Measurements from ENCODE around the gene PLS3. TPM values are rescaled to one million over a fixed set of nuclear protein-coding genes. Genes with fewer than 3 reads are reported as not detected.
A peak's percentile ranks its signal among the peaks of the same experiment; 100 is the strongest.

The PLS3 gene
- total RNA-seq, 4 donors from 2014 or later = 11.0 to 23.1 (median 13.1) TPM

DNA sequence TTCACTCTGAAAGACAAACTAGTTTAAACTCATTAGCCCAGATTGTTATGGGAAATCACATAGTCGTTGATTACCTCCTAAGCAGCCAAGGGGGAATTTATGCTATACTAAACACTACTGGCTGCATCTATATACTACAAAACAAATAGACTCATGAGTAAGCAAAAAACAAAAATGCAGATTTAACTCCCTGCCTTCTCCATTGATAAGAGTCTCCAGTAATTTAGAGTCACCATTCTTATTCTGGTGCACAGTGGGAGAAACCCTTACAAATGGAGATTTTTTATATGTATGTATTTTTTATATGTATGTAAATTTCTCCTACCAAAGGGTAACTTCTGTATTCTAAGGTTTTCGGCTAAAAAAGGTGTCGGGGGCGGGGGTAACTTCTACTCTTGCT lies 126.6 kb downstream of the PLS3 start:
- no peaks in the 10 kb centered on the region for H3K4me1 ChIP-seq
- no peak overlapping the region for H3K27ac ChIP-seq
- DNase-seq = no peak
- no peaks in the 10 kb centered on the region for H3K27me3 ChIP-seq
- TF ChIP-seq POLR2A (IDR thresholded peaks at IDR 0.05) = no peak
- TF ChIP-seq, protein P1, sequence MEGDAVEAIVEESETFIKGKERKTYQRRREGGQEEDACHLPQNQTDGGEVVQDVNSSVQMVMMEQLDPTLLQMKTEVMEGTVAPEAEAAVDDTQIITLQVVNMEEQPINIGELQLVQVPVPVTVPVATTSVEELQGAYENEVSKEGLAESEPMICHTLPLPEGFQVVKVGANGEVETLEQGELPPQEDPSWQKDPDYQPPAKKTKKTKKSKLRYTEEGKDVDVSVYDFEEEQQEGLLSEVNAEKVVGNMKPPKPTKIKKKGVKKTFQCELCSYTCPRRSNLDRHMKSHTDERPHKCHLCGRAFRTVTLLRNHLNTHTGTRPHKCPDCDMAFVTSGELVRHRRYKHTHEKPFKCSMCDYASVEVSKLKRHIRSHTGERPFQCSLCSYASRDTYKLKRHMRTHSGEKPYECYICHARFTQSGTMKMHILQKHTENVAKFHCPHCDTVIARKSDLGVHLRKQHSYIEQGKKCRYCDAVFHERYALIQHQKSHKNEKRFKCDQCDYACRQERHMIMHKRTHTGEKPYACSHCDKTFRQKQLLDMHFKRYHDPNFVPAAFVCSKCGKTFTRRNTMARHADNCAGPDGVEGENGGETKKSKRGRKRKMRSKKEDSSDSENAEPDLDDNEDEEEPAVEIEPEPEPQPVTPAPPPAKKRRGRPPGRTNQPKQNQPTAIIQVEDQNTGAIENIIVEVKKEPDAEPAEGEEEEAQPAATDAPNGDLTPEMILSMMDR (IDR thresholded peaks at IDR 0.05) = no peak
- H3K9me3 ChIP-seq = no peaks in the 10 kb centered on the region
- H3K36me3 ChIP-seq = no peaks in the 10 kb centered on the region
- H3K4me3 ChIP-seq = no peak overlapping the region

GRCh38 chrX:115689931-115690330 lies 129.0 kb downstream of the PLS3 start:
- H3K9me3 ChIP-seq = no peaks in the 10 kb centered on the region
- no peaks in the 10 kb centered on the region for H3K4me1 ChIP-seq
- H3K36me3 ChIP-seq = no peaks in the 10 kb centered on the region
- H3K27ac ChIP-seq = peak overlapping the region in 1 of 4 donors; percentile 26
- TF ChIP-seq, protein P1 (IDR thresholded peaks at IDR 0.05) = no peak
- no peak for TF ChIP-seq POLR2A (IDR thresholded peaks at IDR 0.05)
- H3K27me3 ChIP-seq = no peaks in the 10 kb centered on the region
- no peak for DNase-seq
- H3K4me3 ChIP-seq = no peak overlapping the region

DNA sequence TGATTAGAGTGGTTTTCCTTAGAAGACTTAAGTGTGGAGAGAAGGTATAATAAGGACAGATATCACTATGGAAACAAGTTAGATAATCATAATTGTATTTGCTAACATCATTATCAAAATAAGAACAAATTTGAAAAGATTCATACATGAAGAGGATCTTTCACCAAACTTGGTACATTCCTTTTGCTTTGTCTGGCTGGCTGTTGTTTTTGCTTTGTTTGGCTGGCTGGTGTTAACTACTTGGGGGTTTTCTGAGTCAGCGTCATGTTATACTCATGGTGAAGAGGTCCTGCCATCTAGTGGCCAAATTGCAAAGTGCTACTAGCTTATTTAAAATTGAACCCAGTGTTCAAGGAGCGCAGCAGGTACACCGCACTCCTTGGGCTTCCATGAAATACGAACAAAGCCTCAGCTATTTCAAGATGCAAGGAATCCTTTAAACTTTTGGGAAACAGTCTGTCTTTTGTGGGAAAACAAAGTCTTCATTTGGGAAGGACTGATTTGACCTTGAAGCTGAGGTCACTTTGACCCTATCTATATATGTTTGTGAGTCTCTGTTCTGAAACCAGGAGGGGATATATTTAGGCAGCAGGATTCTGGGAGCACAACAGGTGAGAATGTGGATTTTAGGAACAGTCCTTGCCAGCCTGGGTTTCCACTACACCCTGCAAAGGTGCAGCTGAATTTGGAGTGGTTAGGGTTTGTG lies 129.7 kb downstream of the PLS3 start:
- peak overlapping the region in 1 of 4 donors; percentile 26 for H3K27ac ChIP-seq
- TF ChIP-seq, protein P1 (IDR thresholded peaks at IDR 0.05) = peak; percentile 46 to 70 (median 52)
- no peak for TF ChIP-seq POLR2A (IDR thresholded peaks at IDR 0.05)
- H3K9me3 ChIP-seq = no peaks in the 10 kb centered on the region
- no peak overlapping the region for H3K4me3 ChIP-seq
- no peaks in the 10 kb centered on the region for H3K4me1 ChIP-seq
- H3K27me3 ChIP-seq = no peaks in the 10 kb centered on the region
- no peaks in the 10 kb centered on the region for H3K36me3 ChIP-seq
- DNase-seq = peak in 2 of 3 donors; percentile 18 to 67

- no peaks in the 10 kb centered on the region for H3K9me3 ChIP-seq
- H3K36me3 ChIP-seq = no peaks in the 10 kb centered on the region
- no peak overlapping the region for H3K4me3 ChIP-seq
- TF ChIP-seq POLR2A (IDR thresholded peaks at IDR 0.05) = no peak
- TF ChIP-seq, protein P1 (IDR thresholded peaks at IDR 0.05) = no peak
- no peak for DNase-seq
- H3K27ac ChIP-seq = no peak overlapping the region
- H3K27me3 ChIP-seq = no peaks in the 10 kb centered on the region
- H3K4me1 ChIP-seq = no peaks in the 10 kb centered on the region
Observed at GRCh38 chrX:115693476-115693875, 132.5 kb downstream of the PLS3 start.

- H3K27ac ChIP-seq = no peak overlapping the region
- TF ChIP-seq, protein P1 (IDR thresholded peaks at IDR 0.05) = no peak
- no peak for TF ChIP-seq POLR2A (IDR thresholded peaks at IDR 0.05)
- no peaks in the 10 kb centered on the region for H3K4me1 ChIP-seq
- H3K4me3 ChIP-seq = no peak overlapping the region
- no peak for DNase-seq
- no peaks in the 10 kb centered on the region for H3K36me3 ChIP-seq
- no peaks in the 10 kb centered on the region for H3K9me3 ChIP-seq
- no peaks in the 10 kb centered on the region for H3K27me3 ChIP-seq
Observed at GRCh38 chrX:115694028-115694427, 133.1 kb downstream of the PLS3 start.
